Measurements from ENCODE around the gene NFRKB.
"Not testable (repeated sequence)": the region's sequence is repeated elsewhere in the genome, so short reads cannot be mapped to it uniquely, and the experiment has no call there.

The NFRKB gene

DNA sequence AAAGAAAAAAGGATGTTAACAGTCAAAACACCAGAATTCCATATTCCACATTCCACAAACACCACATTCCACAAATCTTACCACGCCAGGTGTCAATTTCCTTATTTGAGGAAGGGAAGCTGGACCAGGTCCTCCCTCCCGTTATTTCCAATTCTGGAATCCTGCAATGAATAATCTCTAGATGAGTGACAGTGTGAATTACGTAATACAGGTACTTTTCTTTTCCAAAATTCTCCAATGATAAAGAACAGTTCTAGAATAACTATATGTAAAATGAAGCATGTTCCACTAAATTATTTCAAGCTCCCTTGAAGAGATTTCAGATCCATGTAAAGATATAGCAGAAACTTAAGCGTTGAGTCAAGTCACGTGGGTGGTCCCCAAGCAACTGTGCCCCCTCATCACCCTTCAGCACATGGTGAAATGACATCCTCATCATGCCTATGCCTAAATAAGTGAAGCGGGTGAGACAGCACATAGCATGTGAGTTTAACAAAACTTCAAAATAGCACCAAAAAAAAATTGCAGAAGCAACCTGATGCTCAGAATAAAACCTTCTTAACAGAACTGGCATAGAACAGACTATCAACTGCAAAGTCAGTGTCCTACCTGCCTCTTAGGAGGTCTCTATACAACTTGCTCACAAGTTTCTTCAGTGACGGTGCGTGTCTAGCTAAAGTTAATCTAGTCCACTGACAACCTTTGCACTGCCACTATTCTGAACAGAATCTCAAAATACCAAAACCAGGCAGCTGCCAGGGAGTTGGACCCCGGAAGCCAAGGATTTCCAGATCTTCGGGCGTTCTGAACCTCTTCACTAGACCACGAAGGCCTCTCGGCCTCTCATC is 876 bp downstream of the NFRKB start:
- peak; percentile 14 for DNase-seq (ENCODE audit: low spot score)

- no peak for DNase-seq (ENCODE audit: low spot score)
Measured at GRCh38 chr11:129888451-129888850, 6.9 kb downstream of the NFRKB start.

DNA sequence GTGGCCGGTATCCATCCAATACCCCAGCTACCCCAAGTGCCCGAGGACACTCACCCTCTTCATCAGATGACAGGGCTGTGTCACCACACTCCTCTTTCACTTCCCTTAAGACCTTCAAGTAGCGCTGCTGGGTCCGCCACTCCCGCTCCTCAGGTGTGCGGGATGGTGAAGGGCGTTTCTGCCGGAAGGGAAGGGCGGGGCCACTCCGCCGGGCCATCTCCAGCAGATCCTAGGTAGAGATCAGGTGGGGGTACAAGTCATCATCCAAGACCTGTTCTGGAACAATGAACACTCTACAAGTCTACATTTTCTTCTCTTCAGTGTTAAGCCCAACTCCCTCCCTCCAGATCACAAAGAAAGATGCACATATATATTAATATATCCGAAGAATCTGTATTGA is 10.0 kb downstream of the NFRKB start:
- no peak for DNase-seq (ENCODE audit: low spot score)

DNA sequence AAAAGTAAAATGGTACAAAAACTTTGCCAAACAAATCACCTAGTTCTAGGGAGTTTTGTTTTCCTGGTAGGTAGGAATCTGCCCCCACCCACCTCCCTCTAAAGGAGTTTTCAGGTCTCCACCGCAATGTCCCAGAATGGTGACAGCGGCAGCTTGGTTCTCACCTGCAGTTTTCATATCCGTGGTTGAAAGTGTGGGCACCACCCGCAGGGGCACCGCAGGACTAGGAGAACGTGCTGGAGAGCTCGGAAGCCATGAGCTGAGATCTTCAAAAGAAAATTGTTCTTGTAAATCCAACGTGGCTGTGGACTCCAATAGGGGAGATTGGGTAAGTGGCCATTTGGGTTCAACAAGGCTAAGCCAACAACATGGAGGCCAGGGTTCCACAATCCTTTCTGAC is 10.8 kb downstream of the NFRKB start:
- no peak for DNase-seq (ENCODE audit: low spot score)

DNA sequence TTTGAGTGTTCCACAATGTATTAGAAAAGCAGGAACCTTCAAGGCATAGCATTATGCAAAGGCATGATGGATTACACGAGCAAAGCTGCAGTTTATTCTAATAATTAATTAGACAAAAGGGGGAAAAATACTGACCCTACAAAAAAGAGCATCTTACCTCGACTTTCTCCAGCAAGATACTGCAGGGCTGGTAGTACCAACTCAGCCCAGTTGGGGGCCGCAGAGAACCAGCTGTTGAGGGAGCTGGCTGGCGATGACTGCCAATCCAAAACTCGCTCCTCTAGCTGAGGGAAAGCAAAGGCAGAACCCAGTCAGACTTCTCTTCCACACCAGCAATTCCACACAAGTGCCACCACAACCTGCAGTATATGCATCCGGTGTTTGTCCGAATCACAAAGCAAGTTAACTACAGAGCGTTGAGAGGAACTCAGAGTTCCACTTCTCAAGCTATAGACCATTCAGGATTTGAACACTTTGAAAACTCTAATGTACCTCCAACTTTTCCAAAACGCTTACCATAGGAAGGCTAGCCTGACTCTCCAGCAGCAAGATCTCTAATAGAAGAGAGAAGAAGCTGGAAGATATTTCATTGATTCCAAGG is 13.7 kb downstream of the NFRKB start:
- no peak for DNase-seq (ENCODE audit: low spot score)

DNA sequence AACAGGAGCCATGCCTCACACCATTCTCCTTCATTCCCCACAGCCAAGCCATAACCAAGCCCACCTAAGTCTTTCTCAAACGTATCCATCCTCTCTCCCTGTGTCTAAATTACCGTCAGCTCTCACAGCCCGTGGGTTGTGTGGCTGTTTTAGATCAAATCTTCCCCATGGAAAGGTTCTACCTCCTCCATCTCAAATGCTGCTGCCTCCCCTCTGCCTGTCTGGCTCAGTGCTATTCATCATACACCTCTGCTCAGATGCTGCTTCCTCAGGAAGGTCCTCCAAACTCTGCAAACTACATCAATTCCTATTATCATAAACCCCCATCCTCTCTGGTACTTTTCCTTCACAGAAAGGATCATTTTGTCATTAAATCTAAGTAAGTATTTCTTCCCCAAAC is 15.1 kb downstream of the NFRKB start:
- DNase-seq (ENCODE audit: low spot score), result no peak

- DNase-seq (ENCODE audit: low spot score), result no peak
Measured at GRCh38 chr11:129871914-129872313, 23.5 kb downstream of the NFRKB start.

- DNase-seq (ENCODE audit: low spot score), result not testable (repeated sequence)
Measured at GRCh38 chr11:129868626-129869025, 26.8 kb downstream of the NFRKB start.

DNA sequence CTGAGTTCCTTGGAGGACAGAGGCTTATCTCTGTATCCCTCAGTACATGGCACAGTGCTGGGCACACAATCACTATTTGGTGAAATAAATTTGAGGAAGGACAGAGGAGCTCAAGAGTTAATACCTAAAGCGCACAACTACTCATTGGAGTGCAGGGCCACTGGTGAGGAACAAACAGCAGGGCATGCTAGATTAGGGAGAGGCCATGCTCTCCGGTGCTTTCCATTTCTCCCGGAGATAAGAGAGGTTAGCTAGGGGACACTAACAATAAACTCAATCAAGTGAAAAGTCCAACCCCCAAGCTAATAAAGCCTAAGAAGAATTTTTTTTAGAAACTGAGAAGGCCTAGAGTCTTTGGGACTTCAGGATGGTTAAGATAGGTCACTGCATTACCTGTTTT is 29.1 kb downstream of the NFRKB start:
- no peak for DNase-seq (ENCODE audit: low spot score)

DNA sequence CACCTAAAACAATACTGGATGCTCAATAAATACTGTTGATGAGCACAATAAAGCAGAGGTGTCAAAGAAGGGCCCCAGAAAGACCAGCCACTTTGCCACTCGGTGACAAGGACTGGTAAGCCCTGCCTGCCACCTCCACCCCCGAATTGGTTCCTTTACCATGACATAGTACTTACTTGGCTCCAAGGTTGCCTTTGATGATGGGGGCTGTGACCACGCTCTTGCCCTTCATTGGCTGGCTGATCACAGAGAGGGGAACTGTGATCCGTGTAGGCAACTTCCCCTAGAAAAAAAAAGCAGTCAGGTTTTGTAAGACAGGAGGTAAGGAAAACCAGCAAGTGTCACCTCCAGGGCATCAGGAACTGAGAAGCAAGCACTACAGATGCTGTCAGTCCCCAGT is 29.7 kb downstream of the NFRKB start:
- peak; percentile 31 for DNase-seq (ENCODE audit: low spot score)

GRCh38 chr11:129864811-129865210 is 30.6 kb downstream of the NFRKB start:
- DNase-seq (ENCODE audit: low spot score), result no peak

DNA sequence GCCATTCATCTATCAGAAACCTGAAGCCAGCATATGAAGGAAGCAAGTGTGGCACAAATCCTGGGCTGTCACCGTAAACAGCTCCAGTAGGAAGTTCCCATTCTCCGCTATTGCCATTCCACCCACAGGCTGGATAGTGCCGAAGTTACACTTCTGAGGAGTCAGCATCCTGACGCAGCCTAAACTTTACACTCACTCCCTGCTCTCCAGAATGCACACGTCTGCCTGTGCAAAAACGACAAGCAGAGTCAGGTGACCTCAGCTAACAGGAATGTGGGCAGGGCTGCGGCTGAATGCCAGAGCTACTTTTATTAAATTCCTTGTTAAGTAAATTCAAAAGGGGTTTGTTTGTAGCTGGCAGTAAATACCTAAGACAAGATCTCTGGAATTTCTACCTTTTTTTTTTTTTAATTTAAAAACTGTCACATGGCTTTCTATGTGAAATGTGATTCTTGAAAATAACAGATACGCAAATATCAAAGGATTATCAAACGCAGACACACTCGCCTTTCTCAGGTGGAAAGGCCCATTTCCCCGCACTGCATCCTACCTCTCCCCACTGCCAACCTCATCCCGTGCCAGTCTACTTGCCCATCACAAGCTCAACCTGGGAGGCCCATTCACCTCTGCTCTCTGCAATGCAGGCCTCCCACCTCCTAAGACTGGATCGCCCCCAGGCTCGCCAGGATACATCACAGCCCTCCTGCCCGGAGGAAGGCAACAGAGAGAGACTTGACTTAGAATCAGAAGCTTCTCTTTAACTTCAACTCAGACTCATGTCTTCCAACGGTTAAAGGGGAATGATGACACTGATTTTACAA is 33.5 kb downstream of the NFRKB start:
- DNase-seq (ENCODE audit: low spot score), result peak; percentile 97

GRCh38 chr11:129856036-129856435 is 39.3 kb downstream of the NFRKB start:
- DNase-seq (ENCODE audit: low spot score), result no peak

DNA sequence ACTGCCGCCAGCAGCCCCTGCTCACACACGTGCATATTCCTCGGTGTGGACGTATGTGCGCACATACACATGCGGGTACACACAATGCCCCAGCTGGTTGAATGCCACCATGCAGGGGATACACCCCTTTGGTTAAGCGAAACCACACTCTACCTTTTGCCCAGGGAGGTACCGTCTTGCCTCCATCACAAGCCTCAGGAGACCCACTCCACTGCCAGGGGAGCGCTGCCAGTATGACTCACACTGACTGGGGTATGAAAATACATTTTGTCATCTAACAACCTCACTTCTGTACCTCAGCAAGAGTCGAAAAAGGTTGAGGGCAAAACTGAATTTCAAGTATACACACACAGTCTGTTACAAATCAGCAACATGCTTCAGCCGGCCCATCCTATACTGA is 40.3 kb downstream of the NFRKB start:
- no peak for DNase-seq (ENCODE audit: low spot score)

GRCh38 chr11:129854232-129854805 is 41.1 kb downstream of the NFRKB start:
- DNase-seq (ENCODE audit: low spot score), result no peak

DNA sequence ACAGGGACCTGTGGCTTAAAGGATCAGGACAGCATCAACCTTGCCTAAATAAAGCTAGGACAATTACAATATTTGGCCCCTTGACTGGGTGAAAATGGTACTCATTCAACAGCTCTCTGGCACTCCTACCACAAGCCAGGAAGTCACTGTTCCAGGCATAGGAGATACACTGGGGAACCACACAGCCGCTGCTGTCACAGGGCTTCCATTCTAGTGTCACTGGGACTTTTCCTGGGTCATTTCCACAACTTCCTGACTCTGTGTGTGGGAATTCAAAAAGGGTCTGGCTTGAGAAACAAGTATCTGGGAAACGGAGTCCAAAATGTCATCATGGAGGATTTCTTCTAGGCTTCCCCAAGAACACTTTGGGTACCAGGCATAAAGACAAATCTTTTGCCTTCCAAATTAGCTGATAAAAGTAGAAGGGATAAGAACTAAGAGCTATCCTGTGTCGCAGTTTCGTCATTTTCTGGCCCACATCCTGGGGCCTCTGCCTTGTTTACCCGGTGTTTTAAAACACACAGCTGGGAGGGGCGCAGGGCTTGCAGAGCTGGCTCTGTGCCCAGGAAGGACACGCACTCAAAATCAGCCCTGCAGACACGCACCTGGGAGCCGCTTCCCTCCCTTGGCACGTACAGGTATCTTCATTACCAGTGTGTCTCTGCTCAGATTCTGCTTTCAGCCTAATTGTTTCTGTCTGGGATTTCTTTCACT is 41.7 kb downstream of the NFRKB start:
- peak; percentile 63 for DNase-seq (ENCODE audit: low spot score)

GRCh38 chr11:129852125-129852740 is 43.1 kb downstream of the NFRKB start:
- no peak for DNase-seq (ENCODE audit: low spot score)

DNA sequence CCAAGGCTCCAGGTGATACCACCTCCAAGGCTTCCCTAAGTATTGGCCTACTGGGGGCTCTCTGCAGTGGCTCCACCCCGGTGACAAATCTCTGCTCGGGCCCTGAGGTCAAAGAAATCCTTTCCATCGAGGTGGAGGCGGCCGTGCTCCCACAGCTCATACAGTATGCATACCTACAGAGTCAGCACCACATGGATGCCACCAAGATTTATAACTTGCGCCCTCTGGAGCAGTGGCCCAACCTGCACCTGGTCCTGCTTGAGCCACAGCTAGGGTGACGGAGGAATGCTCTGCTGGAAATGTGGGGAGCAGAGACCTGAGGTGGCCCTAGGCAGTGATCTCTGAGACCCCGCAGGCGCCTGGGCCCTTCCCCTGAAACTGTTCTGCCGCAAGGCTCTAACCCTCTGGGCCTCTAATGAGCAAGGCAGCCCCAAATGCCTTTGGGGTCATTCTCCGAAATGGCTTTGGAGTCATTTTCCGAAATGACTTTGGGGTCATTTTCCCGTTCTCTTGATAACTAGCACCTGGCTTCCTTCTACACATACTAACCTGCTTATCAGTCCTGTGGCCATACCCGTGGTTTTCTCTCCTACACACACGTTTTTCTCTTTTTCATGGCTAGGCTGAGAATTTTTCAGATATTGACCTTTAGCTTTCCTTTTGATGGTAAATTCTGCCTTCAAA is 45.8 kb downstream of the NFRKB start:
- DNase-seq (ENCODE audit: low spot score), result no peak

GRCh38 chr11:129847361-129847760 is 48.0 kb downstream of the NFRKB start:
- not testable (repeated sequence) for DNase-seq (ENCODE audit: low spot score)

GRCh38 chr11:129846508-129847335 is 48.7 kb downstream of the NFRKB start:
- peak; percentile 93 for DNase-seq (ENCODE audit: low spot score)
